Measurements from ENCODE around the gene PANX2.
"Not testable (repeated sequence)": the region's sequence is repeated elsewhere in the genome, so short reads cannot be mapped to it uniquely, and the experiment has no call there.

The PANX2 gene

GRCh38 chr22:50200461-50201190 lies 30.1 kb downstream of the PANX2 start, which contains the start of gene SELENOO:
SELENOO (plus strand) TSS chr22:50201011; CDS start chr22:50201037, 26 bp downstream.
- DNase-seq: peak; percentile 94

DNA sequence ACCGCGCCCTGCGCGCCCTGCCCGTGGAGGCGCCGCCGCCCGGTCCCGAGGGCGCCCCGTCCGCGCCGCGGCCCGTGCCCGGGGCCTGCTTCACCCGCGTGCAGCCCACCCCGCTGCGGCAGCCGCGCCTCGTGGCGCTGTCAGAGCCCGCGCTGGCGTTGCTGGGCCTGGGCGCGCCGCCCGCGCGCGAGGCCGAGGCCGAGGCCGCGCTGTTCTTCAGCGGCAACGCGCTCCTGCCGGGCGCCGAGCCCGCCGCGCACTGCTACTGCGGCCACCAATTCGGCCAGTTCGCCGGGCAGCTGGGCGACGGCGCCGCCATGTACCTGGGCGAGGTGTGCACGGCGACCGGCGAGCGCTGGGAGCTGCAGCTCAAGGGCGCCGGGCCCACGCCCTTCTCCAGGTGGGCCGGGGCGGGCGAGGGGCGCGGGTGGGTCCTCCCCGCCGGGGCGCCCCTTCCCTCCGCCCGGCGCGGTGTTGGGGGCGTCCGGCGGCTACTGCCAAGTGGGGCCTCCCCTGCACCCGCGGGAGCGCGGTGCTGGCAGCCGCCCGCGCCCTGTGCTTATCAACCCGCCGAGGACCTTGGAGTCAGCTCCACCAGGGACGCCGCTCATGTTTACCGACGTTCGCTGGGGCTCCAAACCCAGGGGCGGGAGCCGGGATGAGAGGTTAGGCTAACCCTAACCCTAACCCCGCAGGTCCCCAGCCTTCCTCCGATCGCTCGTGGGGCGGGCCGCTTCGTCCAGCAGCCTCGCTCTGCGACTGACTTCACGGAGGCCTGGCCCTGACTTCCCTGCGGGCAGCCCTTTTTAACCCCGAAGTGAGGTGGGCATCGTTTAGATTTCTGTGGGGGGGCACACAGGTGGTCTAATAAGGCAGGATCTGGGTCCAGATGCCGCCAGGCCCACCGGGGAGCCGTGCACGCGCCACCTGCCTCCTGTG lies 30.9 kb downstream of the PANX2 start:
- DNase-seq: no peak

GRCh38 chr22:50202130-50202666 lies 31.7 kb downstream of the PANX2 start:
- no peak for DNase-seq

DNA sequence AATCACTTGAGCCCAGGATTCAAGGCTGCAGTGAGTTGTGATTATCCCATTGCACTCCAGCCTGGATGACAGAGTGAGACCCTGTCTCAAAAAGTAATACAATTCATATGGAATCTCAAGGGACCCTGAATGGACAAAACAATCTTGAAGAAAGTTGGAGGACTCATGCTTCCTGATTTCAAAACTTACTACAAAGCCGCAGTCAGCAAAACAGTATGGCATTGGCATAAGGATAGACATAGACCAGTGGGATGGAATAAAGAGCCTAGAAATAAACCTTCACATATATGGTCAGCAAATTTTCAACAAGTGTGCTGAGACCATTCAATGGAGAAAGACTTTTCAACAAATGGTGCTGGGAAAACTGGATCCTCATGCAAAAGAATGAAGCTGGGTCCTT lies 32.8 kb downstream of the PANX2 start:
- DNase-seq: no peak

GRCh38 chr22:50204571-50204970 lies 34.0 kb downstream of the PANX2 start:
- DNase-seq: no peak

DNA sequence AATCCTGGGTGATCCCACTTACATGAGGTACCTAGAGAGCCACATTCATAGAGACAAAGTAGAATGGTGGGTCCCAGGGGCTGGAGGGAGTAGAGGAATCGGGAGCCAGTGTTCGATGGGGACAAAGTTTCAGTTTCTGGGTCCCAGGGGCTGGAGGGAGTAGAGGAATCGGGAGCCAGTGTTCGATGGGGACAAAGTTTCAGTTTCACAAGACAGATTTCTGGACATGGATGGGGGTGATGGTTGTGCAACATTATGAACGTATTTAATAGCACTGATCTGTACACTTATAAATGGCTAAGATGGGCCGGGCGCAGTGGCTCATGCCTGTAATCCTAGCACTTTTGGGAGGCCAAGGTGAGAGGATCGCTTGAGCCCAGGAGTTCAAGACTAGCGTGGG lies 34.5 kb downstream of the PANX2 start:
- DNase-seq: not testable (repeated sequence)

DNA sequence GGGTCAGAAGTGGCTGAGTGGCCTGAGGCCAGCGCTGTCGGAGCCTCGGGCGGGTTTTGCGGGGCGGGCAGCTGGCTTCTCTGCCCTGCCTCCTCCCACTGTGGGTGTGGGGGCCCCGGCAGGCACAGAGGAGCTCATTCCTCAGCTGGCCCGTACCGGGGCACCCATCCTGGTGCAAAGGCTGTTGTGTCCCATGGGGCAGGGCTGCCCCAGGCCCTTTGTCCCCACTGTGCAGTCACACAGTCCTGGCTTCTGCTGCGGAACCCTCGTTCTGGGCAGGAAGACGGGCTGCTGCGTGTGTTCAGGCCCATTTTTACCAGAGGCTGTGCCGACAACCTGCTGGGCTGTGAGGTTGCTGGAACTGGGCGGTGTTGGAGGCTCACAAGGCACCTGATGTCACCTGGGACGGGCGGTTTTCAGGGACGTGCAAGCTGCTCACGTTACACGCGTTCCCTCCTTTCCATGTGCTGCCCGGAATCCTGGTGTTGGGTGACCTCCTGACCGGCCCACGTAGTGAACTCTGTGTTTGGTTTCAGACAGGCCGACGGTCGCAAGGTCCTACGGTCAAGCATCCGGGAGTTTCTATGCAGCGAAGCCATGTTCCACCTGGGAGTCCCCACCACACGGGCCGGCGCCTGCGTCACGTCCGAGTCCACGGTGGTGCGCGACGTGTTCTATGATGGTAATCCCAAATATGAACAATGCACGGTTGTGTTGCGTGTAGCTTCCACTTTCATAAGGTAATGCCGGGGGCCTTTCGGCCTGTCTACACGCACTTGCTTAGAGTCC lies 35.4 kb downstream of the PANX2 start:
- DNase-seq: no peak

DNA sequence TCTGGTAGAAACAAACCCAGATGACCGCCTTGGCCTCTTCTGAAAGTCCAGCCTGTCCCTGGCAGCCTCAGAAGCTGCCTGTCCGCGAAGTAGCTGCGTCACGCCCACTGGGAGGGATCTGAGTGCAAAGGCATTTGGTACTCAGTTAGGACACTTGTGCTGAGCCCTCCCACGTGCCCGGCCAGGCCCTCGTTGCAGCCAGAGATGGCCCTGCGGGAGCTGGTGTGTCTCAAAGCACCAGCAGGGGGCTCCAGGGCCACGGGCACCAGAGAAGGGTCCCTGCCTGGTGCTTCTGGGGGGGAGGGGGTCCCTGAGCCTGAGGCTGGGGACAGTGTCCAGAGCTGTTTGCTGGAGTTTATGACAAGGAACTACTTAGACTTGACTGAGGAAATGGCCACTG lies 36.1 kb downstream of the PANX2 start:
- DNase-seq: no peak

DNA sequence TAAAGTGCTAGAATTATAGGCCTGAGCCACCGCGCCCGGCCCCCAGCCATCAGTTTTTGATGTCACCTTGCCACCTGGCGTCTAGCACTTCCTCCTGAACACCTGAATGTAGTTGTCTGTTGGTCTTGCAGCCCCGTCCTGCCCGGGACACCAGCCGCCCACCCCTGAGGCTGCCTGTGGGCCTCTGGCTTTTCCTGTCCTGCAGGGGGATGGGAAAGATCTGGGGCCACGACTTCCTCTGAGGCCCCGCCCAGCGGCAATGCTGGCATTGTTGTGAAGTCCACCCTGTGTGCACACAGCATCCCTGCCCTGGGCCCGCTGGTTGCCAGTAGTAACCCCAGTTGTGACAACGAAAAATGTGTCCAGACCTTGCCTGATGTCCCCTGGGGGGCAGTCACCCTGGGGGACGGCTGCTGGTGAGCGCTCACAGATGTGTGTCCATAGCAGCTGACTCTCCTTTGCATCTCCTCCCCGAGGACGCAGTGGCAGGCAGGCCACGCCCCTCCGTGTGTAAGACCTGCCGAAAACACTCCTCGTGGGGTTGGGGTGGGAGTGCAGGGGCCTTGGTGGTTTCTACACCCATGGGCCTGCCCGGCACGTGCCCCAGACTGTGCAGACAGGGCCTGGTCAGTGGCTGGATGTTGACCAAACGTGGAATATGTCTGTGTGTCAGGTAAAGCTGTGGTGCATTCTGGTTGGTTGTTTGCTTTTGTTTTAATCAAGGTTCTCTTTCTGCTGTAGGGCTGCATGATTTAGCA lies 37.0 kb downstream of the PANX2 start:
- no peak for DNase-seq

DNA sequence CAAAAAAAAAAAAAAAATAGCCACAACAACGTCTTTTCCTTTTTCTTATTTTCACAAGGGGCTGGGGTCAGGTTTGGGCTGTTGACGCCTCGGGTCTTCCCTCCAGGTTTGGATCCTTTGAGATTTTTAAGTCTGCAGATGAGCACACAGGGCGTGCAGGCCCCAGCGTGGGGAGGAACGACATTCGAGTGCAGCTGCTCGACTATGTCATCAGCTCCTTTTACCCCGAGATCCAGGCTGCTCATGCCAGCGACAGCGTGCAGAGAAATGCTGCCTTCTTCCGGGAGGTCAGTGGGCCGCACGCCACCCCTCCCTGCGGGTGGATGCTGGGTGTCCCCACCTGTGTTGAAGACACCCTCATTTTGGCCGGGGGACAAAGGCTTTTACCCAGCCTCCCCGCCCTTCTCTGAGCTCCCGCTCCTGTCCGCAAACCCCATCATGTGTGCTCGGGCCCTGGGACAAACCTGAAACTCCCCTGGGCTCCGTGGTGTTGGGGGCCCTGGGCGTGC lies 38.0 kb downstream of the PANX2 start:
- no peak for DNase-seq

DNA sequence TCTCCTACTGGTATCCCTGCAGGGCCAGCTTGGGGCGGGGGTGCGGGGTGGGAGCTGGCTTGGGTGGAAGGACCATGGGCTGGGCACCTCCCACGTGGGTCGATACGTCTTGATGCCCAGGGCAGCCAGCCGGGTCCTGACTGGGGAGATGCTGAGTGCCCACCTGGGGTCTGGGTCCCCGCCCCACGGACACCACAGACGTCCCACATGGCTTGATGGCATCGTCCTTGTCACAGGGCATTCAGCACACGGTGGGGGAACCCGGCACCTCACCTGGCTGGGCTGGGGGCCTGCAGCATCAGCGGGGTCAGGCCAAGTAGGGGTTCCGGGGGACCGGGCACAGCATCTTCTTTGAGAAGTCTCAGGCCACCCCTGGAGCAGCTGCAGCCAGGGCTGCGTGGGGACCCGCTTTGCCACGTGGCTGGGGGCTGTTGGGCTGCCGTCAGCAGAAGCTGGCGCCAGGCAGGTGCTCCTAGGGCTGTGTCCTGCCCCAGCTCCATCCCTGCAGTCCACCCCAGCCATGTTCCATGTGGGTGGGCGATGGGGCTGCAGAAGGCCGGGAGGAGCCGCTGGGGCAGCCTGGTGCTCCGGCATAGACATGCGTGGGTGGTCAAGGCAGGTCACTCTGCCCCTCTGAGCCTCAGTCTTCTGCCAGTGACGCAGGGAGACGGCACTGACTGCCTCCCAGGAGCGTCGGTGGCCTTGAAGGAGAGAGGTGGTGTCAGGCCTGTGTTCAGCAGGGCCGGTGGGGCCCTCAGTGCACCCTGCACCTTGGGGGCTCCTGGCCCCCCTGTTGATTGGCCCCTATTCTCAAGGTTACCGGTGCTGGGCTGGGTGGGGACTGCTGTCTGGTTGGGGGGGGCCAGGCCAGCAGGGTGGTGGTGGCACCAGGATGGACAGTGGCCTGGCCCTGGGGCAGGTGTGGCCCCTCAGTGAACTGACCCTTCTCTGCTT lies 38.7 kb downstream of the PANX2 start:
- no peak for DNase-seq

GRCh38 chr22:50209893-50210292 lies 39.4 kb downstream of the PANX2 start:
- DNase-seq: peak; percentile 72

GRCh38 chr22:50210378-50211139 lies 40.0 kb downstream of the PANX2 start:
- DNase-seq: no peak

DNA sequence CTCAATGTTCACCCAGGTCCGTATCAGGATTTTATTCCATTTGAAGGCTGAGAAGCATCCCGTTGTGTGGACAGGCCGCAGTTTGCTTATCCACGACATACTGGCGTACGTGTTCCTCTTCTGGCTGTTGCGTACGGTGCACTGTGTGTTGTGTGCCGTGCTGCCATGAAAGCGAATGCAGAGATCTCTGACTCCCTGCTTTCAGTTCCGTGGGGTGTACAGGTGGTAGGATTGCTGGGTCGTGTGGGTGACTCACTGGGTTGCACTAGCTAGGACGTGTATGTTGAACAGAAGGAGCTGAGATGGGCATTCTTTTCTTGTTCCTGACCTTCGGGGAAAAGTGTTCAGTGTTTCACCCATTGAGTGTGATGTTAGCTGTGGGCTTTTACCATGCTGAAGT lies 40.6 kb downstream of the PANX2 start:
- no peak for DNase-seq

- no peak for DNase-seq
These were observed 42.7 kb downstream of the PANX2 start for GRCh38 chr22:50213263-50213662.

DNA sequence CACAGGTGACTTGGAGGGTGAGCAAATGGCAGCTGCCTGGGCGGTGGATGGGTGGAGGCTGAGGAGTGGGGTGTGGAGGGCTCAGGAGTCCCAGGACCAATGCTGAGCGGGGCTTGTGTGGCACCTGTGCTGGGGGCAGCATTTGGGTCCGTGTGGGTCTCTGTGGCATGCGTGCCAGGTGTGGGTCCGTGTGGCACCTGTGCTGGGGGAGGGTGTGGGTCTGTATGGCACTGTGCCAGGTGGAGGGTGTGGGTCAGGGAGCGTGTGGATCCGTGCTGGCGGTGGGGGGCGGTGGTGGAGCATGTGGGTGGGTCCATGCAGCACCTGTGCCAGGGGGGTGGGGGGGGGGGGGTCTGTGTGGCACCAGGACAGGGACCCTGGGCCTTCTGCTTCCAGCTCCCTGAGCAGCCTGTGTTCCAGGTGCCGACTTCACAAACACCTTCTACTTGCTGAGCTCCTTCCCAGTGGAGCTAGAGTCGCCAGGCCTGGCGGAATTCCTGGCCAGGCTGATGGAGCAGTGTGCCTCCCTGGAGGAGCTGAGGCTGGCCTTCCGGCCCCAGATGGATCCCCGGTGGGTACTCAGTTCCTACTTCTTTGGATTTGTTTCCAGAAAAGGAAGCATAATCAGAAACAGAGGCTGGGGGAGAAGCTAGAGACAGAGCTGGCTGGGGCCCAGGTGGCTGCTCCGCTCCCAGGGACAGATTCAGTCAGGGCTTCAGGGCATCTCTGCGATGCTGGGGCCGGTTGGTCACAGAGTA lies 44.9 kb downstream of the PANX2 start:
- DNase-seq: no peak

GRCh38 chr22:50216055-50216683 lies 45.6 kb downstream of the PANX2 start:
- no peak for DNase-seq

DNA sequence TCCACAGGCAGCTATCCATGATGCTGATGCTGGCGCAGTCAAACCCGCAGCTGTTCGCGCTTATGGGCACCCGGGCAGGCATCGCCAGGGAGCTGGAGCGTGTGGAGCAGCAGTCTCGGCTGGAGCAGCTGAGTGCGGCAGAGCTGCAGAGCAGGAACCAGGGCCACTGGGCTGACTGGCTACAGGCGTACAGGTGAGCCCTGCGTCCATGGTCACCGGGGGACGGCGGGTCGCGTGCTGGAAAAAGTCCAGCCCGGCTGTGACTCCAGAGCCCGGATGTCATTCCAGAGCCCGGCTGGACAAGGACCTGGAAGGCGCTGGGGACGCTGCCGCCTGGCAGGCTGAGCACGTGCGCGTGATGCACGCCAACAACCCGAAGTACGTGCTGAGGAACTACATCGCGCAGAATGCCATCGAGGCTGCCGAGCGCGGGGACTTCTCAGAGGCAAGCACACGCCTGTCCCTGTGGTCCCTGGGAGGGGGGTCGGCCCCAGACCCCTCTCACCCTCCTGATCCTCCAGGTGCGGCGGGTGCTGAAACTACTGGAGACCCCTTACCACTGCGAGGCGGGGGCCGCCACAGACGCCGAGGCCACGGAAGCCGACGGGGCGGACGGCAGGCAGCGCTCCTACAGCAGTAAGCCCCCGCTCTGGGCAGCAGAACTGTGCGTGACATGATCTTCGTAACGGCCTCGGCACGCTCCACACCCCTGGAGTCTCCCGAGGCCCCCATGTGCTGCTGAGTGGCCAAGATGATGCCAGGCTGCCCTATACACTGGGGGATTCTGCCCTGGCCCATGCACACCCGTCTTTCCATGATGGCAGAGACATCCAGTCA lies 46.4 kb downstream of the PANX2 start:
- DNase-seq: no peak

All from CD4-positive, alpha-beta T cell treated with Interleukin-21 for 1 hour (primary cell).